Mesenchymal stem cell (in vitro differentiated cells and primary cell): ENCODE data around the gene PTTG1.

Source experiments
- DNase-seq: peaks from one replicate; pipeline ENCODE4 v3.0.0-alpha.2; 2013
- H2AFZ ChIP-seq: one replicate; pipeline ENCODE4 v1.6.1; 2013; ENCODE audit warnings: low read depth, mild to moderate bottlenecking, control low read depth, inconsistent platforms, low read length, moderate library complexity
- H2AK5ac ChIP-seq: 2 replicates; pipeline ENCODE4 v1.6.1; 2013; ENCODE audit warnings: low read length, moderate library complexity, mild to moderate bottlenecking, inconsistent platforms; ENCODE audit not compliant: severe bottlenecking
- H2BK120ac ChIP-seq: one replicate; pipeline ENCODE4 v1.6.1; 2013; ENCODE audit warnings: low read depth, mild to moderate bottlenecking, inconsistent platforms, low read length, moderate library complexity
- H2BK12ac ChIP-seq, 2 experiments: one replicate each; pipeline ENCODE4 v1.6.1; 2013; ENCODE audit warnings: inconsistent platforms in 2 of 2, low read length in 2 of 2, mild to moderate bottlenecking in 2 of 2, moderate library complexity in 2 of 2, control low read depth in 1 of 2
- H2BK15ac ChIP-seq: one replicate; pipeline ENCODE4 v1.6.1; 2013; ENCODE audit warnings: mild to moderate bottlenecking, low read depth, inconsistent platforms; ENCODE audit not compliant: poor library complexity, severe bottlenecking
- H2BK5ac ChIP-seq: 2 replicates; pipeline ENCODE4 v1.6.1; 2013; ENCODE audit warnings: low read depth, mild to moderate bottlenecking, low read length, control low read depth, inconsistent platforms; ENCODE audit not compliant: poor library complexity, severe bottlenecking
- H3K14ac ChIP-seq, 2 experiments: one replicate each; pipeline ENCODE4 v1.6.1; 2013; ENCODE audit warnings: inconsistent platforms in 2 of 2, low read length in 2 of 2, control low read depth in 1 of 2, mild to moderate bottlenecking in 1 of 2, moderate library complexity in 1 of 2
- H3K18ac ChIP-seq, 2 experiments: one replicate each; pipeline ENCODE4 v1.6.1; 2013; ENCODE audit warnings: inconsistent platforms in 2 of 2, low read length in 2 of 2, control low read depth in 1 of 2, low read depth in 1 of 2, mild to moderate bottlenecking in 1 of 2
- H3K23ac ChIP-seq, 2 experiments: one replicate each; pipeline ENCODE4 v1.6.1; 2013; ENCODE audit warnings: inconsistent platforms in 2 of 2, low read length in 2 of 2, mild to moderate bottlenecking in 2 of 2, moderate library complexity in 2 of 2, control low read depth in 1 of 2
- H3K27ac ChIP-seq: 2 replicates; pipeline ENCODE4 v1.5.1; 2013; ENCODE audit warnings: mild to moderate bottlenecking, moderate library complexity, low read length, control low read depth, inconsistent platforms; ENCODE audit not compliant: poor library complexity, severe bottlenecking
- H3K27me3 ChIP-seq, 2 experiments: 2 replicates each; pipeline versions ENCODE4 v1.6.1 to v1.7.0; 2013; ENCODE audit warnings: low read length in 2 of 2, mild to moderate bottlenecking in 2 of 2, moderate library complexity in 2 of 2, control low read depth in 1 of 2, inconsistent platforms in 1 of 2; ENCODE audit not compliant: control insufficient read depth in 1 of 2, insufficient read depth in 1 of 2
- H3K36me3 ChIP-seq, 2 experiments: 2 replicates each; pipeline versions ENCODE4 v1.6.1 to v1.7.0; 2013; ENCODE audit warnings: low read length in 2 of 2, control low read depth in 1 of 2, inconsistent platforms in 1 of 2, low read depth in 1 of 2, mild to moderate bottlenecking in 1 of 2; ENCODE audit not compliant: insufficient read depth in 2 of 2, control insufficient read depth in 1 of 2
- H3K4ac ChIP-seq, 2 experiments: one replicate each; pipeline ENCODE4 v1.6.1; 2013; ENCODE audit warnings: inconsistent platforms in 2 of 2, low read length in 2 of 2, mild to moderate bottlenecking in 2 of 2, moderate library complexity in 2 of 2, control low read depth in 1 of 2, low read depth in 1 of 2
- H3K4me1 ChIP-seq: 2 replicates; pipeline ENCODE4 v1.6.1; 2013; ENCODE audit warnings: low read depth, low read length, control low read depth; ENCODE audit not compliant: control insufficient read depth, insufficient read depth
- H3K4me2 ChIP-seq: 2 replicates; pipeline ENCODE4 v1.6.1; 2013; ENCODE audit warnings: low read length, mild to moderate bottlenecking, inconsistent platforms; ENCODE audit not compliant: poor library complexity, severe bottlenecking
- H3K4me3 ChIP-seq, 2 experiments: 2 replicates each; pipeline versions ENCODE4 v1.5.1 to v1.7.0; 2013; ENCODE audit warnings: low read length in 2 of 2, mild to moderate bottlenecking in 2 of 2, control low read depth in 1 of 2, low read depth in 1 of 2; ENCODE audit not compliant: insufficient read depth in 1 of 2
- H3K79me1 ChIP-seq: replicated peaks from 2 replicates; pipeline ENCODE4 v1.6.1; 2013; ENCODE audit warnings: mild to moderate bottlenecking, control low read depth, low read length, inconsistent platforms; ENCODE audit not compliant: poor library complexity, severe bottlenecking
- H3K9ac ChIP-seq: 2 replicates; pipeline ENCODE4 v1.7.0; 2013; ENCODE audit warnings: mild to moderate bottlenecking, low read length, moderate library complexity
- H3K9me3 ChIP-seq: 2 replicates; pipeline ENCODE4 v1.7.0; 2013; ENCODE audit warnings: mild to moderate bottlenecking, low read length; ENCODE audit not compliant: control insufficient read depth
- H4K8ac ChIP-seq: one replicate; pipeline ENCODE4 v1.6.1; 2013; ENCODE audit warnings: inconsistent platforms, mild to moderate bottlenecking, low read length, moderate library complexity
- H4K91ac ChIP-seq: one replicate; pipeline ENCODE4 v1.6.1; 2013; ENCODE audit warnings: mild to moderate bottlenecking, low read length, inconsistent platforms
- WGBS: methylation state at CpG from one replicate; pipeline ENCODE4 v1.1.7; 2013; ENCODE audit warnings: mixed read lengths; 5-methylcytosine and 5-hydroxymethylcytosine counted together

The PTTG1 gene

GRCh38 chr5:160467555-160468362, 46.1 kb downstream of the PTTG1 start:
- Histone ChIP-seq H4K91ac (no peak overlapping the region), H2BK12ac (no peak overlapping the region), H3K9me3 (no peaks in the 10 kb centered on the region), H3K27me3 (no peaks in the 10 kb centered on the region), H3K4me2 (peak overlapping the region; percentile 71), H3K79me1 (peaks cover 2% of the 10 kb centered on the region), H2AFZ (no peak overlapping the region), H2BK15ac (no peak overlapping the region), H3K14ac (no peak overlapping the region), H2BK120ac (no peak overlapping the region), H2BK5ac (peak overlapping the region; percentile 84), H4K8ac (peak overlapping the region; percentile 91), H3K27ac (peak overlapping the region; percentile 99), H3K4me3 (peak overlapping the region; percentile 34 to 67), H2AK5ac (no peak overlapping the region), H3K18ac (no peak overlapping the region), H3K4me1 (peaks cover 23% of the 10 kb centered on the region), H3K9ac (peak overlapping the region; percentile 50), H3K36me3 (no peaks in the 10 kb centered on the region), H3K23ac (no peak overlapping the region), H3K4ac (no peak overlapping the region)
- DNase-seq: peak; percentile 51
- WGBS: 65% methylated on average over 25 of the region's 29 CpGs

DNA sequence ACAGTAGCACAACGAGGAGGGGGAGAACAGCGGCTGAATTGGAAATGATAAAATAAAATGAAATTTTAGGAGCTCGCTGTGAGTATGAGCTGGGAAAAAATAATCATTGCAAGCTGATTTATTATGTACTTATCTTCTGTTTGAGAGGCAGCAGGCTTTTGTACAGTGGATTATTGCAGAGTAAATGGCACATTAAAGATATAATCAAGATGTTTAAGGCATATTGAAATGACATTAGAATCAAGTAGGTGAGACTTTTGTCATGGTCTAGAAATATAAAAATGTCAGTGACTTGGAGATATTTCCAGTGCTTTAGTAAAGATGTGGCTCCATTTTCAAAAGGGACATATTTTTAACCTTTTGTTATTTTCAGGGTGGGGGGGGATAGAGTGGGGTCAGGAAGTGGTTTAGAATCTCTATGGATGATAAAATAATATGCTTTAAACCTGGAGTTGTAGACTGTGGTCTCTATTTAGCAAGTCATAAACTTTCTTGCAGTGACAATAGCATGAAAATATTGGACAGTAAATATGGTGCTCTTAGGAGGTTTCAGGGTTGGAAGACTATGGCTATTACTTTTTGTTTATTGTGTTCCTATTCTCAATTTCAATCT, 46.8 kb downstream of the PTTG1 start:
- WGBS: 78% methylated on average over 3 of the region's 3 CpGs
- no peak overlapping the region for H4K8ac ChIP-seq
- no peak overlapping the region for H4K91ac ChIP-seq
- H3K27ac ChIP-seq: peak overlapping the region; percentile 99
- H3K18ac ChIP-seq: no peak overlapping the region
- H2AK5ac ChIP-seq: no peak overlapping the region
- H3K14ac ChIP-seq: no peak overlapping the region
- H3K4me1 ChIP-seq: peaks cover 22% of the 10 kb centered on the region
- no peak overlapping the region for H3K23ac ChIP-seq
- no peaks in the 10 kb centered on the region for H3K36me3 ChIP-seq
- H2BK12ac ChIP-seq: no peak overlapping the region
- no peak overlapping the region for H3K4ac ChIP-seq
- H3K4me3 ChIP-seq: peak overlapping the region in 1 of 2 experiments; percentile 67
- H2BK120ac ChIP-seq: no peak overlapping the region
- H3K9ac ChIP-seq: peak overlapping the region; percentile 50
- H3K9me3 ChIP-seq: no peaks in the 10 kb centered on the region
- peaks cover 2% of the 10 kb centered on the region for H3K79me1 ChIP-seq
- peak overlapping the region; percentile 84 for H2BK5ac ChIP-seq
- no peaks in the 10 kb centered on the region for H3K27me3 ChIP-seq
- H2BK15ac ChIP-seq: no peak overlapping the region
- no peak for DNase-seq
- H3K4me2 ChIP-seq: peak overlapping the region; percentile 71
- H2AFZ ChIP-seq: no peak overlapping the region

GRCh38 chr5:160469156-160470144, 47.8 kb downstream of the PTTG1 start:
- peaks cover 2% of the 10 kb centered on the region for H3K79me1 ChIP-seq
- H4K8ac ChIP-seq: no peak overlapping the region

More at GRCh38 chr5:160469156-160470144, 47.8 kb downstream of the PTTG1 start:
- no peak overlapping the region for H2BK15ac ChIP-seq
- no peak overlapping the region for H3K14ac ChIP-seq
- H4K91ac ChIP-seq: no peak overlapping the region
- 91% methylated on average over 20 of the region's 20 CpGs for WGBS
- H3K27me3 ChIP-seq: no peaks in the 10 kb centered on the region
- H3K23ac ChIP-seq: no peak overlapping the region
- no peak overlapping the region for H3K4ac ChIP-seq
- no peak overlapping the region for H2AFZ ChIP-seq
- peak overlapping the region; percentile 53 for H2BK5ac ChIP-seq
- H3K4me3 ChIP-seq: peak overlapping the region in 1 of 2 experiments; percentile 67
- no peak overlapping the region for H2BK12ac ChIP-seq
- no peaks in the 10 kb centered on the region for H3K36me3 ChIP-seq
- no peak overlapping the region for H3K18ac ChIP-seq
- DNase-seq: no peak
- no peak overlapping the region for H3K9ac ChIP-seq
- peak overlapping the region; percentile 29 for H3K27ac ChIP-seq
- no peaks in the 10 kb centered on the region for H3K9me3 ChIP-seq
- H3K4me2 ChIP-seq: peak overlapping the region; percentile 40
- H2BK120ac ChIP-seq: no peak overlapping the region
- H3K4me1 ChIP-seq: peaks cover 18% of the 10 kb centered on the region
- H2AK5ac ChIP-seq: peak overlapping the region; percentile 74
